ENCODE measurements around the gene ROR2. TPM values are rescaled to one million over a fixed set of nuclear protein-coding genes. Genes with fewer than 3 reads are reported as not detected.

The ROR2 gene
- total and polyA plus RNA-seq, 4 donors, result 0.13 to 0.84 (median 0.52) TPM

- H3K27ac ChIP-seq (ENCODE audit: low read depth in 1 of 2, low read length in 2 of 2), result no peak overlapping the region
- H3K36me3 ChIP-seq (ENCODE audit: control insufficient read depth in 4 of 4, insufficient read depth in 3 of 4, low read depth in 1 of 4, low read length in 3 of 4), result no peaks in the 10 kb centered on the region
- TF ChIP-seq REST (IDR thresholded peaks at IDR 0.05) (no peak), JUND (IDR thresholded peaks at IDR 0.05) (no peak), RAD21 (IDR thresholded peaks at IDR 0.05) (no peak), RXRA (IDR thresholded peaks at IDR 0.05) (no peak), TAF1 (conservative IDR thresholded peaks at IDR 0.05) (no peak), FOXA2 (IDR thresholded peaks at IDR 0.05) (no peak), EGR1 (IDR thresholded peaks at IDR 0.05; ENCODE audit: low read depth in 2 of 2) (no peak), ATF3 (IDR thresholded peaks at IDR 0.05) (no peak), MAX (IDR thresholded peaks at IDR 0.05) (no peak), NR2F2 (IDR thresholded peaks at IDR 0.05) (no peak), CTCF (IDR thresholded peaks at IDR 0.05; ENCODE audit: low read depth, low read length, missing input control) (no peak), FOXA1 (IDR thresholded peaks at IDR 0.05) (no peak), ZBTB33 (IDR thresholded peaks at IDR 0.05) (no peak)
- H3K9ac ChIP-seq (ENCODE audit: low read depth in 1 of 2, low read length in 2 of 2), result no peak overlapping the region
- H3K4me3 ChIP-seq (ENCODE audit: low read depth in 1 of 3, low read length in 3 of 3), result no peak overlapping the region
- H3K4me1 ChIP-seq (ENCODE audit: control insufficient read depth in 4 of 4, insufficient read depth in 4 of 4, low read length in 3 of 4), result no peaks in the 10 kb centered on the region
- 84% methylated on average over 14 of the region's 14 CpGs for WGBS
- peaks cover 0 to 8% (median 0%) of the 10 kb centered on the region in 4 donors for H3K27me3 ChIP-seq (ENCODE audit: control insufficient read depth in 4 of 4, insufficient read depth in 4 of 4, low read length in 3 of 4)
- peaks cover 0 to 2% (median 0%) of the 10 kb centered on the region in 4 donors for H3K9me3 ChIP-seq (ENCODE audit: control insufficient read depth in 4 of 4, low read length in 3 of 4)
- no peak for DNase-seq (ENCODE audit: low spot score)
Observed at GRCh38 chr9:91783876-91784672, 166.0 kb downstream of the ROR2 start.

- Histone ChIP-seq H3K9ac (ENCODE audit: low read depth in 1 of 2, low read length in 2 of 2) (no peak overlapping the region), H3K27ac (ENCODE audit: low read depth in 1 of 2, low read length in 2 of 2) (no peak overlapping the region), H3K9me3 (ENCODE audit: control insufficient read depth in 4 of 4, low read length in 3 of 4) (peaks cover 0 to 2% (median 0%) of the 10 kb centered on the region in 4 donors), H3K27me3 (ENCODE audit: control insufficient read depth in 4 of 4, insufficient read depth in 4 of 4, low read length in 3 of 4) (peaks cover 0 to 9% (median 0%) of the 10 kb centered on the region in 4 donors), H3K4me3 (ENCODE audit: low read depth in 1 of 3, low read length in 3 of 3) (no peak overlapping the region), H3K36me3 (ENCODE audit: control insufficient read depth in 4 of 4, insufficient read depth in 3 of 4, low read depth in 1 of 4, low read length in 3 of 4) (no peaks in the 10 kb centered on the region), H3K4me1 (ENCODE audit: control insufficient read depth in 4 of 4, insufficient read depth in 4 of 4, low read length in 3 of 4) (no peaks in the 10 kb centered on the region)
- DNase-seq (ENCODE audit: low spot score), result no peak
- WGBS, result 84% methylated on average over 6 of the region's 6 CpGs
- no peak for TF ChIP-seq HNF4G (IDR thresholded peaks at IDR 0.05)
Observed at GRCh38 chr9:91783411-91783810, 166.6 kb downstream of the ROR2 start.

Measured in liver (tissue), 9 donors.